HepG2 (cell line): ENCODE data around the gene CERS4. TPM values are rescaled to one million over a fixed set of nuclear protein-coding genes. Genes with fewer than 3 reads are reported as not detected.

Experiments used
- AHR ChIP-seq: IDR thresholded peaks from 2 replicates; pipeline ENCODE4 v1.6.1; 2018; ENCODE audit warnings: missing genetic modification reagents, missing compliant biosample characterization
- AKAP8 ChIP-seq: sonication (generic); formaldehyde crosslinking; IDR thresholded peaks from 2 replicates; pipeline ENCODE4 v1.5.1; 2020; ENCODE audit warnings: mild to moderate bottlenecking, missing genetic modification reagents
- ARID5B ChIP-seq: IDR thresholded peaks from 2 replicates; pipeline ENCODE4 v1.4.0; 2020; ENCODE audit warnings: mild to moderate bottlenecking, missing genetic modification reagents
- EHMT2 ChIP-seq: fragments of 200-600 bp; sonication (generic); IDR thresholded peaks from 2 replicates; pipeline ENCODE4 v1.7.0; 2017; ENCODE audit warnings: antibody characterized with exemption, low read depth, low read length, borderline replicate concordance
- IRF9 ChIP-seq: sonication (generic); formaldehyde crosslinking; IDR thresholded peaks from 2 replicates; pipeline ENCODE4 v1.8.0; 2022; ENCODE audit warnings: missing genetic modification reagents, mild to moderate bottlenecking, borderline replicate concordance
- NFIC ChIP-seq: IDR thresholded peaks from 2 replicates; pipeline ENCODE4 v1.6.1; 2012; ENCODE audit warnings: mild to moderate bottlenecking, low read length, inconsistent platforms
- NFYC ChIP-seq: IDR thresholded peaks from 2 replicates; pipeline ENCODE4 v1.6.1; 2016; ENCODE audit warnings: missing genetic modification reagents, missing compliant biosample characterization
- PATZ1 ChIP-seq: sonication (generic); formaldehyde crosslinking; IDR thresholded peaks from 2 replicates; pipeline ENCODE4 v1.4.0; 2020; ENCODE audit warnings: missing genetic modification reagents
- POLR2AphosphoS2 ChIP-seq: IDR thresholded peaks from 2 replicates; pipeline ENCODE4 v1.6.1; 2011; ENCODE audit warnings: low read depth, low read length, improper control_type of control experiment
- RARG ChIP-seq: sonication (generic); formaldehyde crosslinking; IDR thresholded peaks from 2 replicates; pipeline ENCODE4 v1.4.0; 2020; ENCODE audit warnings: low read depth, mild to moderate bottlenecking, missing genetic modification reagents
- SCMH1 ChIP-seq: sonication (generic); formaldehyde crosslinking; IDR thresholded peaks from 2 replicates; pipeline ENCODE4 v1.9.0; 2021; ENCODE audit warnings: missing genetic modification reagents, mild to moderate bottlenecking, borderline replicate concordance
- TRIM22 ChIP-seq: fragments of 450-650 bp; IDR thresholded peaks from 2 replicates; pipeline ENCODE4 v1.6.1; 2017
- ZNF274 ChIP-seq: sonication (generic); formaldehyde crosslinking; IDR thresholded peaks from 2 replicates; pipeline ENCODE4 v1.5.1; 2020; ENCODE audit warnings: mild to moderate bottlenecking, missing genetic modification reagents
- ZNF496 ChIP-seq: sonication (generic); formaldehyde crosslinking; IDR thresholded peaks from 2 replicates; pipeline ENCODE4 v1.8.1; 2023; ENCODE audit warnings: mild to moderate bottlenecking, moderate library complexity, missing genetic modification reagents; ENCODE audit not compliant: insufficient replicate concordance
- ZNF512B ChIP-seq: sonication (generic); formaldehyde crosslinking; IDR thresholded peaks from 2 replicates; pipeline ENCODE4 v1.5.1; 2020; ENCODE audit warnings: missing genetic modification reagents, mild to moderate bottlenecking, borderline replicate concordance
- ZNF660 ChIP-seq: sonication (generic); formaldehyde crosslinking; IDR thresholded peaks from 2 replicates; pipeline ENCODE4 v1.5.1; 2020; ENCODE audit warnings: mild to moderate bottlenecking, low read depth, missing genetic modification reagents, borderline replicate concordance
- polyA plus RNA-seq, 8 experiments: library from polyadenylated mRNA; depleted of rRNA in 3 of 8; stranded (reverse) in 7 of 8; unstranded in 1 of 8; fragments of >200 nt; fragmentation: Illumina TruSeq in 4 of 8; extraction: Trizol in 4 of 8; gene quantifications; 2 replicates each; pipeline versions ENCODE4 v1.2.1 to v1.2.3, GENCODE V29; 2011 to 2016; ENCODE audit warnings: low read depth in 4 of 8, missing spikeins in 1 of 8, mixed read lengths in 1 of 8; ENCODE audit not compliant: insufficient read depth in 1 of 8
- total RNA-seq, 5 experiments: library from RNA; depleted of rRNA; stranded (reverse); fragments of >200 nt; fragmentation: Illumina TruSeq; extraction: Trizol; gene quantifications; 2 replicates each; pipeline ENCODE4 v1.2.3, GENCODE V29; 2016; ENCODE audit warnings: low read depth in 1 of 5

Gene CERS4
- total and polyA plus RNA-seq, 2 of the 13 experiments (the other 11 are each of a cell fraction or from before 2014, with no cell fraction given) = 74.7 to 83.5 TPM

- TF ChIP-seq ARID5B (CRISPR knock-in tag) = peak; percentile 86
- no peak for TF ChIP-seq ZNF660 (CRISPR knock-in tag)
- TF ChIP-seq IRF9 = peak; percentile 54; the same call in 1 of the 2 replicates
- no peak for TF ChIP-seq ZNF496 (CRISPR knock-in tag)
- TF ChIP-seq RARG = no peak
- TF ChIP-seq TRIM22 = no peak
- no peak; the same call in 1 of the 2 replicates for TF ChIP-seq ZNF274 (CRISPR knock-in tag)
- TF ChIP-seq SCMH1 (CRISPR knock-in tag) = no peak
- 0 out of 2 replicates have a peak, but pooled peaks have one; percentile 12 for TF ChIP-seq AHR
- no peak for TF ChIP-seq EHMT2
- peak; percentile 87 for TF ChIP-seq PATZ1 (CRISPR knock-in tag)
- no peak for TF ChIP-seq NFIC
- no peak for TF ChIP-seq NFYC (CRISPR knock-in tag)
- peak; percentile 92 for TF ChIP-seq AKAP8 (CRISPR knock-in tag)
- TF ChIP-seq POLR2AphosphoS2 = no peak
- no peak for TF ChIP-seq ZNF512B (CRISPR knock-in tag)
Observed at GRCh38 chr19:8240274-8241229, 31.4 kb downstream of the CERS4 start (continued).
